Amygdala (tissue), 56 donors: ENCODE data around the gene HS1BP3.

ENCODE experiments used
- DNase-seq, 56 donors: peaks; one replicate each; lab custom pipeline; 2025; lab: John Stamatoyannopoulos, UW

Gene HS1BP3

DNA sequence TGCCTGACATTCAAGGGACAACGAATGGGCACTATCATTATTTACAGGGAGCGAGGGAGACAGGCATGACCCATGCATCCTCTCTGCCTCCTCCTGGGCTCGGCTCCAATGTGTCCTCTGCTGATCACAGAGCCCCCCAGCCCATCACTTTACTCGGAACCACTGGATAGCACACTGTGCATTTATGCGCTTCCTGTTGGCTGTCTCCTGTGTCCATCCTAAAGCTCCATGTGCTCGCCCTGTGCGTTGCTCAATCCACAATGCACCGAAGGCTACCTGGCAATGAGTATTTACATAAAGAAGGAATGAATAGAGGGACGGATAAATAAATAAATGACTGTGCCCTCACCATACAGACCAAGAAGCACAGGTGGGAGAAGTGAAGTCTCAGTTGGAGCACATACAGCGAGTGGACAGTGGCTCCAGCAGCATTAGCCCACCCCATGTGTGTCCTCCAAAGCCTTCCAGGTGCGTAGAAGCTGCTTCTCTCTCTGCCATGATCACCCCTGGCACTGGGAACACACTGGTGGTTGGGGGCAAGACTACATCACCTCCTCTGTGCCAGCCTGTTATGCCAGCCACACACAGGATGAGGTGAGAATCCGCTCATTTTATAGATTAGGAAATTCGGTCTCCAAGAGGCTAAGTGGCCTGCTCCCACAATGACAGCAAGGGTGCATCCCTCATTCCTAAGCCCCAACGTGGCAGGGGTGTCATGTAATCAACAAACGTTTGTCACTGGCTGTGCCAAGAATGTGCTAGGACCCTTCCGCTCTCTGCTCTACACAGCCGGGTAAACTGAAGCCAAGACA, 13.7 kb upstream of the HS1BP3 start:
- DNase-seq: no peak

DNA sequence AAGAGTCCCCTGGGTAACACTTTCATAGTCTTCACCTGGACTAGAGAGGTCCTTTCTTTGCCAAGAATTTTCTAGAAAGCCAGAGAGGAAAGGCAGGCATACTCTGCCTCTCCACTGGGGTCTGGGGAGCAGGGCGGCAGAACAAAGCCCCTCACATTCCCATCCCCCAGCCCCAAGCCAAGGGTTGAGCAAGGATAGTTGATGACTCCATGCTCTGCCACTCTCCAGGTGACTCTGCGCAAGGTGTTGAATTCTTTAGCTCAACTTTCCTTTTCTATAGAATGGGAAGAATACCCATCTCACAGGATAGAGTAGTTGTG, 13.1 kb upstream of the HS1BP3 start:
- DNase-seq: no peak

DNA sequence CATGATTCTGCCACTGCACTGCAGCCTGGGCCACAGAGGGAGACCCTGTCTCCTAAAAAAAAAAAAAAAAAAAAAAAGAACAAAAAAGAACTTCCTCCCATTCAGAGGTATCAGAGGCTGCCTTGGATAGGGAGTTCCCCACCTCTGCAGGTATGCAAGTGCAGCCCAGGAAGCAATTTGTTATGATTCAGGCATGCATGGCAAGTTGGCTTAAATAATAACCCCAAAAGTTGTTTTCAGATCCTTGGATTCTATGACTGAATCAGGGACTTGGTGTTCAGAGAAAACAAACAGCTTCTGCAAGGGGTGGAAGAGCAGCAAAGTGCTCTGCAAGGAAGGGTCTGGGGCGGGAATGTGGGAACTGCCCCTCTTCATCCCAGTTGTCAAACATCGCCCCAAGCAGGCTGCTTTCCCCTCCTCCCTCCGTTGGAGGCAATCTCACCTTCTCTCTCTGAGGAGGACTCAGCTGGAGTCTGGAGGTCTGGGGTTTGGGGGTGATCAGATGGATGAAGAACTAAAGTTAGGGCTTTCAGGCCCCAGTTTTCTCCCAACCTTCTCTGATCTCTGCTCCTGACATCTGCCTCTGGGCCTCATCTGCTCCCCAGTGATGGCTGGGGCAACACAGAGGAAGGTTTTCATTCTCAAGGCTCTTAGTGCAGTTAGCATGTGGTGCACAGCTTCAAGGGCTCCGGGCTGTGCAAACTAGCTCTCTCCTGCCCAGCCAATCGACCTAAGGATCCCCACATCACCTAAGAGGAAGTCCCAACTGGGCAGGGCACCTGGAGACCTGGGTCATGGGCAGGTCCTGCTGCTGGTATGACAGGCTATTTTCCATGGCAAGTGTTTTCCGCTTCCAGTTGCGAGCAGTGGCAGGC, 12.5 kb upstream of the HS1BP3 start:
- no peak for DNase-seq

DNA sequence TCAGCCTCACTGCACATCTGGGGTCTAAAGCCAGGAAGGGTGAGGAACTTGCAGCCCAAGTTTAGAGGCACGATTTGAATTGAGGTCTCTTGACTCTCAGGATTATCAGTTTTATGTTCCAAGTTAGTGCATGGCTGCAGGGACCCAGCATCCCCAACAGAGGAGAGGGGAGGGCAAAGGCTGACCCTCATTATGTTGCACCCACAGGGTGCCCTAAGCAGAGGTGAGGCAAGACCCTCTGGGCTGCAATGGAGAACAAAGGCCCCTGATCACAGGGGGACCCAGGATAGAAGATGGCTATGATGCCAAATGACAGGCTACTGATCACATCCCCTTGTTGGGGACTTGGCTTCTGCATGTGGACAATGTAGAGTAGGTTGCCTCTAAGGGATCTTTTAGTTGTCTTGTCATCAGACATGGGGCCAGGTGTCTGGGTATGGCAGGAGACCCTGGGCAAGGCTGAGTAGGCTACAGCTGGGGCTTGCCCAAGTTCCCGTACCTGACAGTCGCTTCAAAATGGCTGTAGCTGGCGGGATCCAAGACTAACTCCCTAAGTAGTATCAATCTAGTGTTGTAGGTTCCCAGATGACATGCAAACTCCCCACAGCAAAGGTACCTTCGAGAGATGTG, 11.5 kb upstream of the HS1BP3 start:
- DNase-seq: no peak

DNA sequence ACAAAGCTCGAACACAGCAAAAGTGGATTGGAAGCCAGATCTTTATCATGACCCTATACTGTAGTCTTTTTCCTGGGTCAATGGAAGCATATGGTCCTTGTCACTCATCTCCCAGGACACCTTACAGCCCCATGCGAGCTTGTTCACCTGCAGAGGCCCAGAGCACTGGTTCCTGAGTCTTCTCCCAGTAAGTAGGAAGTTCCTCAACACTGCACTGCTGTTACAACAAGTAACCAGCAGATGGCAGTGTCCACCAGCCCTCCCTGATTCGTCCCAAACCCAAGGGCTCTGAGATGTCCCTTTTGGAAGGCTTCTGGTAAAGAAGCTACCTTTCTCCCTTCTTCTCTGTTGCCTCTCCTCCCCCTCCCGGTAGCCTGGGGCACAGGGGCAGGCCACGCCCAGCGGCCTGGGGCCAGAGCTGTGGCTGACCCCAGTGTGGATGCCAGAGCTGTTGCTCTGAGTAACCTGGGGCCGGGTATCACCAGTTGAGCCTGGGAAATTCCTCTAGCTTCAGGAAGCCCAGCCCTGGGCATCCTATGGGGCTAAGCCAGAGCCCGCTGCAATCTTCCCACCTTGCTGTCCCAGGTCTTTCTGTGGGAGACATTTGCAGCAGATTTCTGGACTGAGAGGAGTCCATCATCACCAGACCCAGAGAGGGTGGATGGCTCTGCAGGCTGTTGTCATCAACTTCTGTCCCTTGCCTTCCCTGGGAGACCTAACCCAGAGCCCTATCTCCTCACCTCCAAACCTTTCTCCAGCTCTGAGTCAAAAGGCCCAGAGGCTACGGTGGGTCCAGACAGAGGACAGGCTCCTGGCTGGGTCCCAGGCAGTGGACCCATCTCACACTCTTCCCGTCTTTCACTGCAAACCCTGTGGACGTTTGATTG, 10.8 kb upstream of the HS1BP3 start:
- peak in 39 of 56 donors; percentile 11 to 75 (median 32) for DNase-seq

DNA sequence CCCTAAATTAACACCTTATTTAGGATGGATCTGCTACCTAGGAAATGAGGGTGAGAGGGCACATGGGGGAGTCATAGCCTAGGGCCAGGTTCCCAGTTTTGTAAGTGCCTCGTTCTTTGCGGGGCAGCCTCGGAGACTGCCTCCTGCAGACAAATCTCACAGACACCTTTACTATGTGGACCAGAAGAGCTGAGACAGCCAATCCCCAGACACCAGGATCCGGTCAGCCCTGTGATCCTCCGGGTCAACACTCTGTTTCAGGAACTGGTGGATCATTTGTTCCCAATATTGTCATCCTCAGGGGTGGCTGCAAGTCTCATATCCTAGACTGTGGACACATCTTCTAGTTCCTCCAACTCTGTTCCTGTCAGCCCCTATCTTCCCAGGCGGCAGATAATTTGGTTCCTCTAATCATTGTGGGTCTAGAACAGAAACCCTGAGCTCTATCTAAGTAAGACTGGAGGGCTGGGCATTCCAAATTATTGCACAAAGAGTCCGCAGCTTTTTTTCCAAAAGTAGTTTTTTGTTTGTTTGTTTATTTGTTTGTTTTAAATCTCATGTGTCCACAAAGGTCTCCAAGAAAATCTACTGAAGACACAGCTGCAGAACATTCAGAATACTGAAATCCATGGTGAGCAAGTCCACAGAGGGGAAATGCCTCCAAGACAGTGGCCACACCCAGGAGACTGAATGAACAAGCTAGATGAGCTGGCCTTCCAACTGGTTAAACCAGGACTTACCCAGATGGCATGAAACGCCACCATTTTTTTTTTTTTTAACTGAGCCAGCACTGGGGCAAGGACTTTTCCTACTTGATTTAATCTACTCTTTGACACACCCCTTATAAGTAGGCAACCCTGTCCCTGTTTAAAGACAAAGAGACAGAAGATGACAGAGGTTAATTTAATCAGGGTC, 9.9 kb upstream of the HS1BP3 start:
- no peak for DNase-seq

DNA sequence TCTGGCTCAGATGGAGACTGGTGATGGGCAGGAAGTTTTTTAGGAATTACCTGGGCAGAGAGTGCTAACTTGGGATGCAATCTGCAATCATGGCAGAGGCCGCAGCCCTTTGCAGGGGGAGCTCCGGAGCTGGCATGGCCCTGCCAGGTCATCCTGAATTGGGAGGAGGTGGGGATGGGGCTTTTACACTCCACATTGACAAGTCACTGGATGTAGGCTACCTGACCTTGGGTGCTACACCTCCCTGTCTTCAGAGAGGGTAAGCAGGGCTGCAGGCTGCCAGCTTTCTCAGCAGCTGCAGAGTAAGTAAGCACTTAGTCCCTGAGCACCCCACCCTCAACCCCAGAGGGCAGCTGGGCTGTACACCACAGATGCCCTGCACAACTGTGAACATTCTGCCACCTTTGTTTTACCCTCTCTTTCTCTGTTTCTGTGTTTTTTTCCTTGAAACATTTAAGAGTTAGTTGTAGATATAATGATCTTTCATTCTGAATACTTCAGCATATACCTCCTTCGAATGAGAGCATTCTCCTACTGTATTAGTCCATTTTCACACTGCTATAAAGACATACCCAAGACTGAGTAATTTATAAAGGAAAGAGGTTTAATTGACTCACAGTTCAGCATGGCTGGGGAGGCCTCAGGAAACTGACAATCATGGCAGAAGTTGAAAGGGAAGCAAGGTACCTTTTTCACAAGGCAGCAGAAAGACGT, 6.8 kb upstream of the HS1BP3 start:
- DNase-seq: no peak

DNA sequence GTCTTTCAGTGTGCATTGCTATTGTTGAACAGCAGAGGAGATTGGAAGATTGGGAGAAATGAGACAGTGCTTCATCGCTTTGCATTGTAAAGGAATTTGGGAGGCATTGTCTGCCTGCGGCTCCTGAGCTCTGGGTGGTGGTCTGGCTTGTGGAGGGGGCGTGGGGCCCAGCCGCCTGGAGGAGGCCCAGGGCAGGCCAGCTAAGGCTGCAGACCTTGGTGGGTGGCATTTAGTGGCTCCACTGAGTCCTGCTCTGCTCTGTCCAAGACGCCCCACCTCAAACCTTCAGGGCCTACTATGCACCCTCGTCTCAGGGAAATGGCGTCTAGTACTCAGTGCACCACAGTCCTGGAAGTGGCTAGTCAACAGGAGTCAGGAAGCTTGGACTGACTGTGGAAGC, 5.7 kb upstream of the HS1BP3 start:
- no peak for DNase-seq

DNA sequence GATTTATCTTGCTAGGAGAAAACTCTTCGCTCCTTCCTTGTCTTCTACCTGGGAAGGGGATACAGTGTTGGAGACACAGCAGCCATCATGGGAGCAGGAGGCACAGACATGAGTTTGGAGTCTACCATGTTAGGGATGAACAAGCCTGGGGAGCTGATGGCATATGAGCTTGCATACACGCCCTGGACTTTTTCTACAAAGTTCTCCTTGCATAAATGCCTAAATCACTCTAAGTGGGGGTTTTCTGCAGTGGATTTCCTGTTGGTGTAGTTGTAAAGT, 3.6 kb upstream of the HS1BP3 start:
- no peak for DNase-seq

DNA sequence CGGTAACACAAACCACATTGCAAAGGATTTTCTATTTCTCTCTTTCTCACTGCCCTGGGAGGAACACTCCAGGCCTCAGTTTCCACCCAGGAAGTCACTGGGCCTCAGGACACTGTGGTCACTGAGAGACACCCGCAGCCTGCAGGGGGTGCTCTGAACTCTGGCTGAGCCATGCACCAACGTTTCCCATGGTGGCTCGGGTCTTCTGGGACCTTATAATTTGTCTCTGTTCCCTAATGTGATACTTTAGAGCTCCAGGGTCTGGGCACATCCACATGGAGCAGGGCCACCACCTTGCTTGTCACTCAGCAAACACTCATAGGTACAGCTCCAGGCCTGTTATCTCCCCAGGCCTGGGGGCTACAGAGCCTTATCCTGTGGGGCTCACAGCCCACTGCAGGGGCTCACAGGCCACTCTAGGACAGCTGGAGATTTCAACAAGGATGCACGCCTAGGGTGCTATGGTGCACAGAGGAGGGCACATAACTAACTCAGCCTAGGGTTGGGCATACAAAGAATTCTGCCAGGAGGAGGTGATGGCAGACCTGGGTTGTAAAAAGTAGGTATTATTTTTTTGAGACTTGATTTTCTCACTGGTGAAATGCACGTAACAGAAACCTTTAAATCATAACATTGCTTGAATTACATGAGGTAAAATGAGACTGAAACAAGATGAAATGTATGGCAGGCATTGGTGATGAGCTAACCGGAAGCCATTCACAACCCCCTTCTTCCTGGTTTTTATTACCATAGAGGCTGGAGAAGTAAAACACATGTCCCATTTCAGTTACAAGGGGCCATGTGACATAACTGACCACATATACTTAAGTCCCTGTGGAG, 3.0 kb upstream of the HS1BP3 start:
- DNase-seq: no peak

DNA sequence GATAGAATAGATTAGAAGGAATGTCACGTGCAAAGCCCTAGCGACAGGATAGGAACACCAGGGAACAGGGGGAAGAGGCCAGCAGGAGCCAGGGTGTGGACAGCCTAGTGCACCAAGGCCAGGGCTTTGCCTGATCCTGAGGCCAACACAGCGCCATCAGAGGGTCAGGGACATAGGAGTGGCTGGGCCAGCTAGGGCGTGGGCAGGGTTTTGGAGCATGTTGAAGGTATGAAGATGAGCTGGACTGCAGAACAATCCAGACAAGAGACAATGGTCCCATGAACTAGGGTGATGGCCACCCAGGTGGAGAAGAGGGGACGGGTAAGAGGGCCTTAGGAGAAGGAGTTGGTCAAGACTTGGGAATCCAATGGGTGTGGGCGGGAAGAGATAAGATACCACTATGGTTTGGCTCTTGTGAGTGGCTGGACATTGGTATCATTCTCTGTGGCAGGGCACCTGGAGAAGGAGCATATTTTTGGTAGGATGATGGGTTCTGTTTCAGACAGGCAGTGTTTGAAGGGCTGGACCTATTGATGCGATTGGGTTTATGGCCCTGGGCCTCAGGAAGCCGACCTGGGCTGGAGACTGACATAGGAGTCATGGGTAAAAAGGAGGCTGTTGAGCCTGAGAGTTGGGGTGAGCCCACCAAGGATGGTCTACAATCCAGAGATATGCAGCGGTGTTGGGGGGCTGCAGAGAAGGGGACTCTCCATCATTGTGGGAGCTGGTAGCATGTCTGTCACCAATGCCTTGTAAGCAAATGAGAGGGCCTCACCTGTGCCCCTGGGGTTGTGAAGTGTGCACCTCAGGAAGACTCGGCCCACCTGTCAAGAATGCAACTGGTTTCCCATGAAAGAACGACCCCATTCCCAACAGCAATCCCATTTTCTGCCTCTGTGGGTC, 2.0 kb upstream of the HS1BP3 start:
- no peak for DNase-seq

DNA sequence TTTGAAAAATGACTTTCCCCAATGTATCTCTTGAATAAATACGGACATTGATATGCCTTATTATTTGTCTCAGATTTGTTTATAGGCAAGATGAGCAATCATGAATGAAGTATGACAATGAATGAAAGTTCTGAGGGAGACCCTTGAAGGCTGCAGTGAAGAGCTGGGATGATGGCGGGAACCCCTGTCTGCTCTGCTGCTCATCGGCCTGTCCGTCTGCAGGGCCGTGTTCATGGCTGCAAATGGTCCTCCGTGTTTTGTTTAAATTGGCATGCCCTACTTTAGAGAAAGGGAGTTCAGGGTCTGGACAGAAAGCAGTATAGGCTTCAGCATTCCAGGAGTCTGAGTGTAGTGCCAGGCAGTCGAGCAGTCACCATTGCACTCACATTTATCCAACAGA, 1.2 kb upstream of the HS1BP3 start:
- DNase-seq: no peak

DNA sequence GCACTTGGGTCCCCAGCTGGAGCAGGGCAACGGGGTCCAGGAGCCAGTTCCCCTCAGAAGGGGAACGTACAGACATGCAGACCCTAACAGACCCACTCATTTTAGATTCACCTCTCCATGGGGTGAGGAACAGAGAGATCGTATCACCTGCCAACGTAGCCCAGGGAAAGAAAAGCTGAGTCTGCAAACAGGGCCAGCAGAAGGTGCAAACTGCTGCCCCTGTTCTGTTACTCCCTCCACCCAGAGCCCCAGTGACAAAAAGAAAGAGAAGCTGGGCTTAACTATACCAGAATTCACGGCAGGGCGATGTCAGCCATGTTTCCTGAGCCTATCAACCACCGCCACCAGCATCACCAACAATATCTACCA, 817 bp upstream of the HS1BP3 start:
- DNase-seq: no peak

DNA sequence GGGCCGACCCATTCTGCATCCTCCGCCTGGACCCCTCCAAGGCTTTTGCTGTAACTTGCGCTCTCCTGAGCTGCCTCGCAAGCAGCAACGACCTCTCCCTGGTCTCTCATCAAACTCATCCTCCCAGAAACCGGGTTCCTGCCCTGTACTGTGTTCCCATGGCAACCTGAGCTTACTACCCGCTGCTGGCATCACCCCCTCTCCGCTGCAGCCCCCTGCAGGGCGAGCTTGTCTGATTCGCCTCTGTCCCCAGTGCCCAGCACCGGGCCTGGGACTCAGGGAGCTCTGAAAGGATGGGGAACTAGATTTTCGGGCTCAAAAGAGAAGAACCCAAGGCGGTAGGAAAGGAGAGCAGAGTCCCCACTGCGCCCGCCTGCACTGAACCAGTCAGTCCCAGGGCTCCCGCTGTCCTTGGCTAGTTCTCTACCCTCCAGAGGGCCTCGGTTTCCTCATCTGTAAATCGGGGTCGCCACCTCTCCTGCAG, 463 bp downstream of the HS1BP3 start:
- peak in 24 of 56 donors; percentile 16 to 79 (median 48) for DNase-seq

DNA sequence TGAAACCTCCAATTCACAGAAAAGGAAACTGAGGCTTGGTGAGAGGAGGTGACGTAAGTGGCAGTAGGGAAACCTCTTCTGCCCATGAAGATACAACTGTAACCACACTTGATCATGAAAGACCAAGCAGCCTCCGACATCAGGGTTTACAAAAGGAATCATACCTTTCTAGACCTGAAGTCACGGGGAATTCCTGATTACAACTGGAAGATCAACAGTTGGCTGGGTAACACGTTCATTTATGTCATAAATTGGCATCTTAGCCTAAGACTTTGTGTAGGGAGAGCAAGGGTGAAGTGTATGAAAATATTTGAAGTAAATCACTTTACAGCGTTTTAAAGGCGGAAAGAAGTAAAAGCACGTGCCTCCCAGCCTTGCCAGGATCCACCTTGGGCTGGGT, 922 bp downstream of the HS1BP3 start:
- DNase-seq: no peak

DNA sequence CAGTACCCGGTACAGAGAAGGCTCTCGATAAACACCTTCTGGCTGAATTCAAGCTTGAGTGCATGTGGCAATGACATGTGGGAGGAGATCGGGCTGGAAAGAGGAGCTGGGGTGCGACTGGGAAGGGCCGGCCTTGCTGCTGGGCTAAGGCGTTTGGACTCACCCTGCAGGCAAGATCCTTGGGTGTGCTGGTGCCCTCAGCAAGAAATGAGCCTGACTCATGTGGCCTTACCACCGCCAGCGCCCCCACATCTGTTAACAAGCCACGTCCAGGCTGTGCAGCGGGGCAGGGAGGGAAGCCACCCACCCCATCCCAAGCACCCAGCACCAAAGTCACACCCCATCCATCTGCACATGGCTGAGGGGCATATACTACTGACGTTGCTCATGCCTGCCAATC, 1.3 kb downstream of the HS1BP3 start:
- no peak for DNase-seq

DNA sequence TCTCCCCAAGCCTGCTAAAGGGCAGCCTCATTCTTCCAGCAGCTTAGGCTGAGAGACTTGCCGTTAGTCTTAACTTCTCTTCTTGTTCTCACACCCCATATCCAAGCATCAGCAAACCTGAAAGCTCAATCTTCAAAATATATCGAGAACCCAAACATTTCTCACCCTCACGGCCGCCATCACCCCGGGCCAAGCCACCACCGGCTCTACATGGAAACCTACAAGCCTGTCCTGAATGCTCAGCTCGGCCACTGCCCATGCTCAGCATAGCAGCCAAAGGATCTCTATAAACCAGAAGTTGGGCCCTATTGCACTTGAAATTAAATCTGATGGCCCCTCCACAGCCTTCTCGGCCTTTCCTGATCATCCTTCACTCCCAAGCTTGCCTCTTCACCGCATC, 2.1 kb downstream of the HS1BP3 start:
- no peak for DNase-seq
